Stimulated activated CD4-positive, alpha-beta T cell treated with anti-CD3 and anti-CD28 coated beads, Interleukin-4, amount 100 ng/mL, for 1 hour (primary cell): Measurements from ENCODE around the gene TTC24.
"Not testable (repeated sequence)": the region's sequence is repeated elsewhere in the genome, so short reads cannot be mapped to it uniquely, and the experiment has no call there.

Source experiments
- DNase-seq: peaks from one replicate; pipeline ENCODE4 v3.0.0-alpha.2; 2020

The TTC24 gene

DNA sequence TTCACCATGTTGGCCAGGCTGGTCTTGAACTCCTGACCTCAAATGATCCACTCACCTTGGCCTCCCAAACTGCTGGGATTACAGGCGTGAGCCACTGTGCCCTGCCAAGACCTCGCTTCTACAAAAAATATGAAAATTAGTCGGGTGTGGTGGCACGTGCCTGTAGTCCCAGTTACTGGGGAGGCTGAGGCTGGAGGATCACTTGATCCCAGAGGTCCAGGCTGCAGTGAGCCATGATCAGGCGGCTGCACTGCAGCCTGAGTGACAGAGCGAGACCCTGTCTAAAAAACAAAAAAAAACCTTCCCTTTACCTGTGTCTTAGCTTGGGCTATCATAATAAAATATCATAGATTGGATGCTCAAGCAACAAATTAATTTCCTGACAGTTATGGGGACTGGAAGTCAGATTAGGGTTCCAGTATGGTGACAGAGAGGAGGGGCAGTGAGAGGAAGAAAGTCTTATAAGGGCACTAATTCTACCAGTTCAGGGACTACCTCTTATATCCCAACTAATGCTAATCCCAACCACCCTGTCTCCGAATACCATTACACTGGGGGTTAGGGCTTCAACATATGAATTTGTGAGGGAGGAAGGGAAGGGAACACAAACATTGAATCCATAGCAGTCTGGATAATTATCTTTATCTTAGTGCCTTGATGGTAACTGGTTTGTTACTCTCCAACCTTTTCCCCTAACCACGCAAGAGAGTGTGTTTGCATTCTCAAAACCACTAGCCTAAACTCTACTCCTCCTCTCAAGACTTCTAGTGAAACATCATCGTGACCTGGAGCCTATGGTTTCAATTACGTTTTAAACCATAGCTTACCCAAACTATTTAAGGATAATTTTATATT is 11.0 kb downstream of the TTC24 start:
- DNase-seq, result no peak

DNA sequence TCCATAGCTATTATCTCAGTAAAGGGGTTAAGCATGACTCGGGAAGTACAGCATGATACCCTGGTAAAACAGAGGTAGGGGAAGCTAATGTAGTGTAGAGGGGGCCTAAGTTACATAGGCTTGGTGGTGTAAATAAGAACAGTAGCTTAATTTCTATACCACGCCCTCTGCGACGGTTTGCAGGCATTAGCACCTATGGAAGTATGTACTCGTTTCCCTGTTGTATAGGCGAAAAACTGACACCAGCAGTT is 11.6 kb downstream of the TTC24 start:
- no peak for DNase-seq

DNA sequence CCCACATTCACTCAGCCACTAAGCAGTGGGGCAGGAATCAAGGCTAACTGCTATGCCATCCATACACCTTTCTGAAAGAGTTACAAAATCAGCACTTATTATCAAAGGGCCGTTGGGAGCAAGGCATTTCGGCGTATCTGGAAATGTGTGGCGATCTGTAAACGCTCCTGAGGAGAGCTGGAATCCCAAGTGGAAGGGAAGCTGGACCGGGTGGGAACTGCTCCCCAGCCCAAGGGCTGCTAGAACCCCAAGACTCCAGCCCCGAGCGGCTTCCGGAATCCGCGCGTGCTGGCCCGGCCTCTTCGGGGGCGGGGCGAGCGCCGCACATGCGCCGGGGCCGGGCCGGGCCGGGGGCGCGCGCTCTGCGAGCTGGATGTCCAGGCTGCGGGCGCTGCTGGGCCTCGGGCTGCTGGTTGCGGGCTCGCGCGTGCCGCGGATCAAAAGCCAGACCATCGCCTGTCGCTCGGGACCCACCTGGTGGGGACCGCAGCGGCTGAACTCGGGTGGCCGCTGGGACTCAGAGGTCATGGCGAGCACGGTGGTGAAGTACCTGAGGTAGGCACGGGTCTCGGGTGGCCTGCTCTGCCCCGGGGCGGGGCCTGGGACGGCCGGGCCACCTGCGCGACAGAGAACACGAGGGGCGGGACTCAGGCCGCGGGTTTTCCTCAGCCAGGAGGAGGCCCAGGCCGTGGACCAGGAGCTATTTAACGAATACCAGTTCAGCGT is 12.1 kb downstream of the TTC24 start, which contains the start of gene NAXE:
TSS of gene NAXE (plus strand) at position 345 of the 726 bp plus-strand sequence. CDS start at position 374, 29 bp downstream.
- peak; percentile 74 for DNase-seq

DNA sequence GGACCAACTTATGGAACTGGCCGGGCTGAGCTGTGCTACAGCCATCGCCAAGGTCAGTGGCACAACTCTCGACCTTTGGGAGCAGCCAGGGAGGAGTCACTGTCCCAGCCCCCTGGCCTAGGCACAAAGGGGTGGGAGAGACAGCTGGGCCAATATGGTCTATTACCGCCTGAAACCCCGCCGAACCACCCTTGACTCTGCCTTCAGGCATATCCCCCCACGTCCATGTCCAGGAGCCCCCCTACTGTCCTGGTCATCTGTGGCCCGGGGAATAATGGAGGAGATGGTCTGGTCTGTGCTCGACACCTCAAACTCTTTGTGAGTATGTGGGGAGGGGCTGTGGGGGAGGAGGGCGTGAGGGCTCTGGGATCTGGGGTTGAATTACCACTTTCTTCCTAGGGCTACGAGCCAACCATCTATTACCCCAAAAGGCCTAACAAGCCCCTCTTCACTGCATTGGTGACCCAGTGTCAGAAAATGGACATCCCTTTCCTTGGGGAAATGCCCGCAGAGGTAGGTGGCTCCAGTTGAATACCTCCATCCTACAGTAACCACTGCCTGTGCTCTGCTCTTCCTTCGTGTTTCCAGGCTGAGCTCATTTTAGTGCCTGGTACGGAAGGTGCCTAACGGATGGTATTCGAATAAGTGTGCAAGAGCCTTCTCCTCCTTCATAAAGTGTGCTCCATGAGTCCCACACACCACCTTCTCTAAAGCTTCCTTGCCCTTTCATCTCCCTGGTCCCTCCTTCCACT is 12.8 kb downstream of the TTC24 start:
- no peak for DNase-seq

DNA sequence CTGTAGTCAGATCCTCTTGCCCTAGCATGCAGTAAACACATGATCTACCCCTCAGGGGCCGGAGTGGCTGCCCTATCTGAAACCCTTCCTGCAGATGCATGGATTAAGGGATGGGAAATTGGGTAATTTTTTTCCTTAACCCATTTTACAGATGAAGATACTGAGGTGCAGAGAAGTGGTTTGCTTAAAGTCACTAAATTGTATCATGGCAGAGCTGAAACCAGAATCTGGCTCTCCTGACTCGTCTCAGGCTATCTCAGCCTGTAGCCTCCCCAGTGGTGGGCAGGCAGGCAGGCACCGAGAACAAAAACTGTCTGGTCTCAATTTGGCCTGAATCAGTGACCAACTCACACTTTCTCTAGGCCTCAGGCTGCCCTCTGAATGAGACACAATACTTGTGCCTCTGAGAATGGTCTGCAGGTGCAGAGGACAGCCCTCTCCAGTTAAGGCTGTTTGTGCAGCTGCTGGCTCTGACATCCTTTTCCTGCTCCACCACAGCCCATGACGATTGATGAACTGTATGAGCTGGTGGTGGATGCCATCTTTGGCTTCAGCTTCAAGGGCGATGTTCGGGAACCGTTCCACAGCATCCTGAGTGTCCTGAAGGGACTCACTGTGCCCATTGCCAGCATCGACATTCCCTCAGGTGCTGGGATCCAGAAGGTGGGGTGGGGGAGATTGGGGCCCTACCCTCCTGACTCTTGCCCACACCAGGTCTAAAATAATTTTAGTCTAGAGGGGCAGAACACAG is 13.6 kb downstream of the TTC24 start:
- no peak for DNase-seq

GRCh38 chr1:156593661-156593989 is 14.1 kb downstream of the TTC24 start:
- no peak for DNase-seq

GRCh38 chr1:156594190-156594589 is 14.7 kb downstream of the TTC24 start:
- no peak for DNase-seq

- DNase-seq, result no peak
Measured at GRCh38 chr1:156595016-156595415, 15.5 kb downstream of the TTC24 start.

DNA sequence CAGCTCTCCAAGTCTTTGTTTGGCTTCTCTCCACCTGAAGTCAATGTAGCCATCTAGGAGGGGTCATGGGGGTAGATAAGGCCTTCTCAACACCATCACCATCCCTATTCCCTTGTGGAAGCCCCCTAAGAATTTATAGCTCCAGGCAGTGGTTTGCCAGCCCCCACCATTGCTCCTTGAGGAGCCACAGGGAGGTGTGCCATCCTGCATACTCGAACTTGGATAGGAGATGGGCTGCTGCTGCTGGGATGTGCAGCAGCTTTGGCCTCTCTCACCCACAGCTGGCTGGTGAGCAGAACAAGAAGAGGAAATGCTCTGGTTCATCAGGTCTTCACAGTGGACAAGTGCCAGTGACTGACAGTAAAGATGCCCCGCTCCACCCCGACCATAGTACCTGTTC is 16.9 kb downstream of the TTC24 start:
- DNase-seq, result no peak

DNA sequence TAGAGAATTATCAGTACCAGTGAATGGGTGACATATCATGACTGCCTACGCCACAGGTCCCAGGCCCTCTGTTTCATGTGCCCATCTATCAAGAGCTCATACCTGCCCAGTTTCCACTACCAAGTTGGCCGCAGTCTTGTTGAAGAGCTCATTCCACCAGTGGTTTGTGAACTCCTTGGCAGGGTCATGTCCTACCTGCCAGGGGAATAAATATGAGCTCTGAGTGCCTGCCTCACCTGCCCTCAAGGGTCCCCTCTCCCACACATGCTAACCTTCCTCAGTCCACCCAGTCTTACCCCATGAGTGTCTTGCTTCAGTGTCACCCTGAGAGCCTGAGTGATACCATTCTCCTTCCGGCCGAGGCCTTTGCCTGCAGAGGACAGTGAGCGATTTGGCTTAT is 18.6 kb downstream of the TTC24 start:
- DNase-seq, result no peak

DNA sequence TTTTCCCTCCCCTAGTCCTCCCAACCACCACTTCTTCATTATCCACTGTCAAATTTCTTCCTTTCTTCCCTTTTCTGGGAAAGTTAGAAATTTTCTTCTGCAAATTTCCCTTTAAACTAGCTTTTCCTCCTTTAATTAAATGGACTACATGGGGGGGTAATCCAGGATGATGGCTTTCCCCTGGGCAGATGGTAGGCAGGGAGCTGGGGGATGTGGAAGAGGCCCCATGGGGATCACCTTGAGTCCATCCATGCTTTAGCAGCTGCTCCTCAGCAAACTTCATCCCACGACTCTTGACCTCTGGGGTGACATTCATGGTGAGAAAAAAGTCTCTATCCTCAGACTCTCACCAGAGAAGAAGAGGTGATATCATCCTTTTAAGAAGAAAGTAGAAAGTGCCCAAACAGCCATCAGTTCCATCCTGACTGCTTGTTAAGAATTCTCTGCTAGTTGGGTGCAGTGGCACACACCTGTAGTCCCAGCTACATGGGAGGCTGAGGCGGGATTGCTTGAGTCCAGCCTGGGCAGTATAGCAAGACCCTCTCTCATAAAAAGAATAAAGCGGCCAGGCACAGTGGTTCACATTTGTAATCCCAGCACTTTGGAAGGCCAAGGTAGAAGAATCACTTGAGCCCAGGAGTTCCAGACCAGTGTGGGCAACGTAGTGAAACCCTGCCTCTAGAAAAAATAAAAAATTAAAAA is 19.4 kb downstream of the TTC24 start:
- DNase-seq, result no peak

DNA sequence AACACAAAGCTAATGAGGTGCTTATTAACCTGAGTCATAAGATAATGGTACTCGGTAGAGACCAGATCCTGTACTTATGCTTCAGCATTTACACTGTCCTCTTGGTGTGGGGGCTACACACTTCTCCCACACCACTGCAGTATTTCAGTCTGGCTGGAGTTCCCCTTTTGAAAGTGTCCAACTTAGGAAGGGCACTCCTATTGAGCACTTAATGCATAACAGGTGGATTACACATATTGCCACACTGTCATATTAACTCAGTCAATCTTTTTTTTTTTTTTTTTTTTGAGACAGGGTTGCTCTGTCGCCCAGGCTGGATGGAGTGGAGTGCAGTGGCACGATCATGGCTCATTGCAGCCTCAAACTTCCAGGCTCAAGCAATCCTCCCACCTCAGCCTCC is 20.3 kb downstream of the TTC24 start:
- no peak for DNase-seq

DNA sequence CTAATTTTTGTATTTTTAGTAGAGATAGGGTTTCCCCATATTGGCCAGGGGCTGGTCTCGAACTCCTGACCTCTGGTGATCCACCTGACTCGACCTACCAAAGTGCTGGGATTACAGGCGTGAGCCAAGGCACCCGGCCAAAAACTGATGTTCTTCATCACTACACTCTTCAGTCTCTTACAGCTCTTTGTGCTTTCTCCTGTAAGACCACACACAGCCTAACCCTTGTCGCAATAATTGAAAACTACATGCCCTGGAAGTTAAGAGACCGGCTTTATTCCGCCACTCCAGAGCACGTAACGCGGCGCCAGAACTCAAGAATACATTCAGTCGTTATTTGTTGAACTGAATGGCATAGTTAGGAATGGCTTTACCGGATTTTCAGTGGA is 21.2 kb downstream of the TTC24 start:
- DNase-seq, result no peak

DNA sequence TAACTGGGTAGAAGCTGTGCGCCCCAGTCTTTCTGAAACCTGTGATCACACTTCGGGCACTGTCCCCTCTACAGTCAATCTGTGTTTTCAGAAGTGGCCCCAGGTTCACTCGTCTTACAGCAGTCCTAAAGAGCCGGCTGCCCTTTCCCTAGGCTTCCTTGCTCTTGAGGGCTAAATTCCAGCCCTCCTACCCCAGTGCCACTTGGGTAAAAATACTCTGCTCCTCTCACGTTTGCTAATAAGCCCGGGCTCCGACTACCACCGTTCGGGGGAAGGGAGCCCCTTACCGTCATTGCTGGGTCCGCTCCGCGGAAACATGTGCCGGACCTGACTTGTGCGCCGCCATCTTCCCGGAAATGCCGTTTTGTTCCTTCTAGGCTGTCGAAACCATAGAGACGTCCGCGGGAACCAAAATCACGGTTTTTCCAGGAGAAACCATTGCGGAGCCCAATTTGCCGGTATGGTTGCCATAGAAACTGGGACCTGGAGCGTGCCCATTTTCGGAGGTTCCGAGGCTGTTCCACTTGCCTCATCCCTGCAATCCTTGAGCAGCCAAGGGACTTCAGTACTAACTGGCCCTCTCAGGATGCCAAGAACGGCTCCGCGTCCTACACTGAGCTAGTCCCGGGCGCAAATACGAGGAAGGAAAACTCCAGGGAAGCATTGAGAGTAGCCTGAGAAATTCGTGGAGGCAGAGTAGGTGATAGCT is 21.8 kb downstream of the TTC24 start, which contains the start of gene GPATCH4:
TSS of gene GPATCH4 (minus strand) at position 358 of the 709 bp plus-strand sequence.
- peak; percentile 74 for DNase-seq

- no peak for DNase-seq
Measured at GRCh38 chr1:156601892-156602291, 22.4 kb downstream of the TTC24 start.

DNA sequence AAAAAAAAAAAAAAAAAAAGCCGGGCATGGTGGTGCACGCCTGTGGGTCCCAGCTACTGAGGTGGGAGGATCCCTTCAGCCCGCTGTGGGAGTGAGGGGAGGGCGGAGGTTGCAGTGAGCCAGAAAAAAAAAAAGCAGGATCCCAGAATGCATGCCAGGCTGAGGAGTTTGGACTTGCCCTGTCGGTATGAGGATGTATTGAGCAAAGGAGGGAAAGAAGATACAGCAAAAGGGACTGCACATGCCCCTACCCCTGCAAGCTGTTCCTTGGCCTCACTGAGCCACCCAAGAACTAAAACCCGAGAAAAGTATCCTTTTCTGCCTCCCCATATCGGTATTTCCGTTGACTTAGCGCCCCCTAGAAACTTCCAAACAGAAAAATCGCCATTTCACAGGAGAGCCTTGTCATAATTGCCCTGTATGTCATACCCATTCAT is 23.1 kb downstream of the TTC24 start:
- DNase-seq, result no peak

GRCh38 chr1:156607344-156607743 is 27.8 kb downstream of the TTC24 start:
- DNase-seq, result not testable (repeated sequence)

GRCh38 chr1:156608036-156608674 is 28.6 kb downstream of the TTC24 start:
- peak; percentile 51 for DNase-seq

DNA sequence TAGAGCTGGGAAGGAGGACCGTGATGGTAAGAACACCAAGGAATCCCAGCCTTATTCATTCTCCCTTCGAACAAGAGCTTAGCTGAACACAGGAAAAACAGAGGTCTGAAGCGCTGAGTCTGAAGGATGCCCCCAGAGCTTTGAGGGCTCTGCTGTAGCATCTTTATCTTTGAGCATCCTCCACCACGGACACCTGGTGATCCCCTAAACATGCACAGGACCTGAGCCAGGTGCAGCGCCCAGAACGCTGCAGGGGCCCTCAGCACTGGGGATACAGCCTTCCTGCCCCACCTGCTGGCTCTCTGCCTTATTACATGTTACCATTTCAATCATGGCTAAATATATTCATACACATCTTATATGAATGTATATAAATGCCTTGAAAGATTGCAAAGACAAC is 29.5 kb downstream of the TTC24 start:
- DNase-seq, result peak; percentile 62

- DNase-seq, result not testable (repeated sequence)
Measured at GRCh38 chr1:156610072-156610471, 30.5 kb downstream of the TTC24 start.

DNA sequence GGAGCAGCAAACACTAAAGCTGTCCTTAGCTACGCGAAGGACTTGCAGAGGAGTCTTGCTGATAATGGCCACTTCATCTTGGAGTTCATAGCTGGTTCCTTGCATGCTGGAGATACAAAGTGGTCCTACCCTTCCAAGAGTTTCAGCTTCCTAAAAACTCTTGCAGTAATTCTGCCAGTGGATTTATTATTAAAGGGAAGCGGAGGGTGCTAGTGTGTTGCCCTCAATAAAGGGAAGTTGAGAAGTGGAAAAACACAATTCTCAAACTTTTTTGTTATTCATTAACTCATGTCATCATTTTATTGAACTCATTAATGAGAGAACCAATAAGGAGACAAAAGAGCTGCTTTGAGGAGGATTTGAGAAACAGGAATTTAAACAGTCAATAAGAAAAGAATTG is 33.1 kb downstream of the TTC24 start:
- no peak for DNase-seq
